Type B pancreatic cell (in vitro differentiated cells): Measurements from ENCODE around the gene STARD7. TPM values are rescaled to one million over a fixed set of nuclear protein-coding genes. Genes with fewer than 3 reads are reported as not detected.
"Not testable (repeated sequence)": the region's sequence is repeated elsewhere in the genome, so short reads cannot be mapped to it uniquely, and the experiment has no call there.

Experiments
- DNase-seq: peaks from one replicate; pipeline ENCODE4 v3.0.0; 2021; ENCODE audit warnings: mixed read lengths; ENCODE audit not compliant: unreplicated experiment; ENCODE audit errors: extremely low spot score
- H3K27ac Mint-ChIP-seq: 2 replicates; pipeline ENCODE4 v1.8.0; 2021; ENCODE audit warnings: mild to moderate bottlenecking, mixed read lengths
- H3K27me3 Mint-ChIP-seq: 2 replicates; pipeline ENCODE4 v1.8.0; 2021; ENCODE audit warnings: mixed read lengths
- H3K36me3 Mint-ChIP-seq: 2 replicates; pipeline ENCODE4 v1.8.0; 2021; ENCODE audit warnings: mixed read lengths
- H3K4me1 Mint-ChIP-seq: one replicate; pipeline ENCODE4 v1.8.0; 2021; ENCODE audit warnings: mixed read lengths; ENCODE audit not compliant: unreplicated experiment
- H3K4me3 Mint-ChIP-seq: 2 replicates; pipeline ENCODE4 v1.8.0; 2021; ENCODE audit warnings: mild to moderate bottlenecking, mixed read lengths
- H3K9me3 Mint-ChIP-seq: 2 replicates; pipeline ENCODE4 v1.8.0; 2021; ENCODE audit warnings: mixed read lengths
- CTCF ChIP-seq: fragments of 200-600 bp; sonication (generic); conservative IDR thresholded peaks from 2 replicates; pipeline ENCODE4 v1.5.0; 2021; ENCODE audit warnings: antibody characterized with exemption, mild to moderate bottlenecking
- total RNA-seq: library from RNA; stranded (reverse); gene quantifications from 2 replicates; pipeline ENCODE4 v1.2.1, GENCODE V29; 2021; ENCODE audit warnings: low replicate concordance

The STARD7 gene
- total RNA-seq, 1 donor from 2014 or later: 146 TPM

GRCh38 chr2:96233880-96234316, 25.3 kb upstream of the STARD7 start:
- no peak overlapping the region for H3K4me3 Mint-ChIP-seq
- H3K27me3 Mint-ChIP-seq: no peaks in the 10 kb centered on the region
- no peak for DNase-seq
- H3K27ac Mint-ChIP-seq: no peak overlapping the region
- no peak for TF ChIP-seq CTCF
- peaks cover 7% of the 10 kb centered on the region for H3K36me3 Mint-ChIP-seq
- H3K9me3 Mint-ChIP-seq: no peaks in the 10 kb centered on the region
- H3K4me1 Mint-ChIP-seq: no peaks in the 10 kb centered on the region

GRCh38 chr2:96233436-96233835, 24.8 kb upstream of the STARD7 start:
- no peak for DNase-seq
- H3K27ac Mint-ChIP-seq: no peak overlapping the region
- no peaks in the 10 kb centered on the region for H3K27me3 Mint-ChIP-seq
- TF ChIP-seq CTCF: no peak
- no peaks in the 10 kb centered on the region for H3K4me1 Mint-ChIP-seq
- H3K36me3 Mint-ChIP-seq: peaks cover 7% of the 10 kb centered on the region
- H3K9me3 Mint-ChIP-seq: no peaks in the 10 kb centered on the region
- H3K4me3 Mint-ChIP-seq: no peak overlapping the region

- Mint-ChIP-seq H3K9me3 (no peaks in the 10 kb centered on the region), H3K27ac (no peak overlapping the region), H3K27me3 (no peaks in the 10 kb centered on the region), H3K4me1 (no peaks in the 10 kb centered on the region), H3K4me3 (no peak overlapping the region), H3K36me3 (peaks cover 4% of the 10 kb centered on the region)
- DNase-seq: no peak
- no peak for TF ChIP-seq CTCF
Measured at GRCh38 chr2:96231316-96231715, 22.7 kb upstream of the STARD7 start.

- Mint-ChIP-seq H3K27me3 (no peaks in the 10 kb centered on the region), H3K4me1 (no peaks in the 10 kb centered on the region), H3K27ac (no peak overlapping the region), H3K9me3 (no peaks in the 10 kb centered on the region), H3K36me3 (peaks cover 4% of the 10 kb centered on the region), H3K4me3 (no peak overlapping the region)
- no peak for DNase-seq
- TF ChIP-seq CTCF: no peak
Measured at GRCh38 chr2:96225016-96225533, 16.4 kb upstream of the STARD7 start.

GRCh38 chr2:96221106-96221505, 12.5 kb upstream of the STARD7 start:
- H3K27me3 Mint-ChIP-seq, H3K27ac Mint-ChIP-seq, H3K9me3 Mint-ChIP-seq, H3K4me1 Mint-ChIP-seq, H3K4me3 Mint-ChIP-seq, H3K36me3 Mint-ChIP-seq, DNase-seq: not testable (repeated sequence)

GRCh38 chr2:96219959-96220358, 11.3 kb upstream of the STARD7 start:
- H3K36me3 Mint-ChIP-seq, H3K4me1 Mint-ChIP-seq, H3K27ac Mint-ChIP-seq: not testable (repeated sequence)

More at GRCh38 chr2:96219959-96220358, 11.3 kb upstream of the STARD7 start:
- DNase-seq, H3K4me3 Mint-ChIP-seq, H3K27me3 Mint-ChIP-seq, H3K9me3 Mint-ChIP-seq: not testable (repeated sequence)
